Astrocyte of the cerebellum (primary cell): Measurements from ENCODE around the gene LIX1.

Experiments
- DNase-seq: peaks from one replicate; pipeline ENCODE4 v3.0.0-alpha.2; 2011; ENCODE audit warnings: low read depth
- H3K4me3 ChIP-seq: 2 replicates; pipeline ENCODE4 v1.5.1; 2011; ENCODE audit warnings: mild to moderate bottlenecking, low read depth, low read length, moderate library complexity
- CTCF ChIP-seq: IDR thresholded peaks from 2 replicates; pipeline ENCODE4 v1.5.1; 2012; ENCODE audit warnings: low read length, low read depth, moderate library complexity, mild to moderate bottlenecking; ENCODE audit errors: missing control alignments
- in situ Hi-C: cut with HindIII; loops from 2 replicates; pipeline ENCODE4 v1.10.0; 2017; ENCODE audit warnings: low sequenced_read_pairs

LIX1 gene

GRCh38 chr5:97105501-97106215 lies 36.8 kb downstream of the LIX1 start:
- DNase-seq = no peak
- in situ Hi-C loops = no loop called here
- TF ChIP-seq CTCF = no peak
- no peak overlapping the region for H3K4me3 ChIP-seq

- in situ Hi-C loops = no loop called here
- TF ChIP-seq CTCF = no peak
- no peak for DNase-seq
- H3K4me3 ChIP-seq = no peak overlapping the region
Measured at GRCh38 chr5:97102010-97102470, 40.4 kb downstream of the LIX1 start.

DNA sequence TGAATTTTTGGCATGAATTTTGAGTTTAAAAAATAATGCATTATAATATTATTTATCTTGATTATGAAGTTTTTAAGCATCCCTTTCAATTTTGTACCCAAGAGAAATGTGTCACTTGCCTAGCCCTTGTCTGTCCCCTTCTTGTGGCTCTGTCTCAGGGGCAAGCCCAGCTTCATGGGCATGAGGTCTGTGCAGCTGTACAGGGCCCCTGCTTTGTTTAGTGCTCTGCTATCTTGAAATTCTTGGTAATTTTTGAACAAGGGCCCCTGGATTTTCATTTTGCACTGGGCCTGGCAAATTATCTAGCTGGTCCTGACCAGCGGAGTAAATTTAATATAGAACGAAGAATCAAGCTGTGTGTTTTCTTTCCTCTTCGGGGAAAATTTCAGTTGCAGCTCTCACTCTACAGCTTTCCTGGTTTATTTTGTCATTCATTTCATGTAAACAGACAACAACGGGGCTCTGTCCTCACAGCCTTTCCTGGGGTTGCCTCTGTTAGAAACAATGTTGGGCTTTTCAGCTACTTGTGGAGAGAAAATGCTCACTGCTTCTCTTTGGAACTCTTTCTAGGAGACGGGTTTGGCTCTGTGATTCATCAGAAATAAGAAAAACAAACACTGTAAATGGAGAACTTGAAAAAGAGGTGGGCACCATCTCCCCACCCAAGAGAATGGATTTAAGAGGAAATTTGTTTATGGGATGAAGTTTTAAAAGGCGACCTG lies 41.1 kb downstream of the LIX1 start:
- DNase-seq = no peak
- in situ Hi-C loops = no loop called here
- no peak overlapping the region for H3K4me3 ChIP-seq
- TF ChIP-seq CTCF = no peak

- DNase-seq = no peak
- in situ Hi-C loops = no loop called here
Measured at GRCh38 chr5:97100476-97100875, 41.9 kb downstream of the LIX1 start.

GRCh38 chr5:97098922-97099321 lies 43.5 kb downstream of the LIX1 start:
- in situ Hi-C loops = no loop called here

More at GRCh38 chr5:97100476-97100875, 41.9 kb downstream of the LIX1 start:
- TF ChIP-seq CTCF = no peak
- no peak overlapping the region for H3K4me3 ChIP-seq

More at GRCh38 chr5:97098922-97099321, 43.5 kb downstream of the LIX1 start:
- peak; percentile 12 for DNase-seq
- no peak overlapping the region for H3K4me3 ChIP-seq
- no peak for TF ChIP-seq CTCF
